Smooth muscle cell (in vitro differentiated cells): ENCODE measurements around the gene SMARCA4. TPM values are rescaled to one million over a fixed set of nuclear protein-coding genes. Genes with fewer than 3 reads are reported as not detected.

Experiments
- DNase-seq: peaks from one replicate; lab custom pipeline; 2025; ENCODE audit not compliant: unreplicated experiment; lab: John Stamatoyannopoulos, UW
- H2AFZ ChIP-seq: fragments of 200-600 bp; sonication (generic); 2 replicates; pipeline ENCODE4 v1.6.0; 2016; ENCODE audit warnings: antibody characterized with exemption, low read depth, mild to moderate bottlenecking
- H3F3A ChIP-seq: fragments of 200-600 bp; sonication (generic); 2 replicates; pipeline ENCODE4 v1.6.0; 2017; ENCODE audit warnings: antibody characterized with exemption, low read depth
- H3K27ac ChIP-seq: fragments of 200-600 bp; sonication (generic); 2 replicates; pipeline ENCODE4 v1.5.1; 2016; ENCODE audit warnings: low read depth, mild to moderate bottlenecking
- H3K27me3 ChIP-seq: fragments of 200-600 bp; sonication (generic); 2 replicates; pipeline ENCODE4 v1.6.1; 2016; ENCODE audit warnings: low read depth, mild to moderate bottlenecking
- H3K36me3 ChIP-seq: fragments of 200-600 bp; sonication (generic); 2 replicates; pipeline ENCODE4 v1.5.1; 2016; ENCODE audit warnings: low read depth
- H3K4me1 ChIP-seq: fragments of 200-600 bp; sonication (generic); 2 replicates; pipeline ENCODE4 v1.5.1; 2016; ENCODE audit warnings: low read depth
- H3K4me2 ChIP-seq: fragments of 200-600 bp; sonication (generic); 2 replicates; pipeline ENCODE4 v1.6.0; 2016; ENCODE audit warnings: mild to moderate bottlenecking
- H3K4me3 ChIP-seq: fragments of 200-600 bp; sonication (generic); 2 replicates; pipeline ENCODE4 v1.5.1; 2016; ENCODE audit warnings: mild to moderate bottlenecking
- H3K79me2 ChIP-seq: fragments of 200-600 bp; sonication (generic); 2 replicates; pipeline ENCODE4 v1.6.0; 2016; ENCODE audit warnings: low read depth, mild to moderate bottlenecking
- H3K9ac ChIP-seq: fragments of 200-600 bp; sonication (generic); 2 replicates; pipeline ENCODE4 v1.6.0; 2016; ENCODE audit warnings: low read depth
- H3K9me3 ChIP-seq: fragments of 200-600 bp; sonication (generic); replicated peaks from 2 replicates; pipeline ENCODE4 v1.5.1; 2016; ENCODE audit warnings: low read depth
- H4K20me1 ChIP-seq: fragments of 200-600 bp; sonication (generic); 2 replicates; pipeline ENCODE4 v1.6.0; 2016; ENCODE audit warnings: low read depth
- WGBS: methylation state at CpG from one replicate; pipeline ENCODE4 v1.1.7; 2016; ENCODE audit warnings: low lambda C conversion rate; 5-methylcytosine and 5-hydroxymethylcytosine counted together
- polyA plus RNA-seq: library from polyadenylated mRNA; unstranded; fragments of >200 nt; fragmentation: Nextera tagmentation; extraction: Ambion mirVana; gene quantifications from 2 replicates; pipeline ENCODE4 v1.2.1, GENCODE V29; 2016
- total RNA-seq: library from RNA; depleted of rRNA; stranded (reverse); fragments of >200 nt; gene quantifications from 2 replicates; pipeline ENCODE4 v1.2.3, GENCODE V29; 2014
- TF ChIP-seq, protein P1 (sequence below): fragments of 200-600 bp; sonication (generic); IDR thresholded peaks from 2 replicates; pipeline ENCODE4 v1.5.1; 2017; ENCODE audit warnings: borderline replicate concordance, mild to moderate bottlenecking, antibody characterized with exemption; ENCODE audit not compliant: insufficient read depth, poor library complexity, severe bottlenecking

SMARCA4 gene
- total and polyA plus RNA-seq, 2 experiments from 2014 or later = 59.6 to 100 TPM

DNA sequence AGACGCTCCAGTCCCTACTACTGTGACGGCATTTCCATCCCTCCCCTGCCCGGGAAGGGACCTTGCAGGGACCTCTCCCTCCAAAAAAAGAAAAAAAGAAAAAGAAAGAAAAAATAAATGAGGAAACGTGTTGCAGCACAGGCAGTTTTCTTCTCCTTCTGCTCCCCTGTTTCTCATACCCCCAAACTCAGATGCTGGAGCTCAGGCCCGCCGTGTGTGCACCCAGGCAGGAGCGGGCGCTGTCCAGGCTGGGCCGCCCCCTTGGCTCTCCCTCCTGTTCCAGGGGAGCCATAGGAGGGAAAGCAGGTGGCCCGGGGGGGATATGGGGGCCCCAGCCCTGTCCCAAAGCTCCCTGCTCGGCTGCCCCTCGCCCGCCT lies 38.2 kb upstream of the SMARCA4 start:
- H3K9me3 ChIP-seq = no peaks in the 10 kb centered on the region
- H3K27me3 ChIP-seq = no peaks in the 10 kb centered on the region
- H4K20me1 ChIP-seq = peaks cover 18% of the 10 kb centered on the region
- no peaks in the 10 kb centered on the region for H3F3A ChIP-seq
- peaks cover 13% of the 10 kb centered on the region for H3K79me2 ChIP-seq
- no peak overlapping the region for H3K27ac ChIP-seq
- peaks cover 3% of the 10 kb centered on the region for H3K4me1 ChIP-seq
- DNase-seq = no peak
- H3K4me3 ChIP-seq = no peak overlapping the region
- no peak overlapping the region for H3K4me2 ChIP-seq
- TF ChIP-seq, protein P1, sequence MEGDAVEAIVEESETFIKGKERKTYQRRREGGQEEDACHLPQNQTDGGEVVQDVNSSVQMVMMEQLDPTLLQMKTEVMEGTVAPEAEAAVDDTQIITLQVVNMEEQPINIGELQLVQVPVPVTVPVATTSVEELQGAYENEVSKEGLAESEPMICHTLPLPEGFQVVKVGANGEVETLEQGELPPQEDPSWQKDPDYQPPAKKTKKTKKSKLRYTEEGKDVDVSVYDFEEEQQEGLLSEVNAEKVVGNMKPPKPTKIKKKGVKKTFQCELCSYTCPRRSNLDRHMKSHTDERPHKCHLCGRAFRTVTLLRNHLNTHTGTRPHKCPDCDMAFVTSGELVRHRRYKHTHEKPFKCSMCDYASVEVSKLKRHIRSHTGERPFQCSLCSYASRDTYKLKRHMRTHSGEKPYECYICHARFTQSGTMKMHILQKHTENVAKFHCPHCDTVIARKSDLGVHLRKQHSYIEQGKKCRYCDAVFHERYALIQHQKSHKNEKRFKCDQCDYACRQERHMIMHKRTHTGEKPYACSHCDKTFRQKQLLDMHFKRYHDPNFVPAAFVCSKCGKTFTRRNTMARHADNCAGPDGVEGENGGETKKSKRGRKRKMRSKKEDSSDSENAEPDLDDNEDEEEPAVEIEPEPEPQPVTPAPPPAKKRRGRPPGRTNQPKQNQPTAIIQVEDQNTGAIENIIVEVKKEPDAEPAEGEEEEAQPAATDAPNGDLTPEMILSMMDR = no peak
- H3K36me3 ChIP-seq = no peaks in the 10 kb centered on the region
- H3K9ac ChIP-seq = no peak overlapping the region
- 97% methylated on average over 13 of the region's 13 CpGs for WGBS
- no peak overlapping the region for H2AFZ ChIP-seq

DNA sequence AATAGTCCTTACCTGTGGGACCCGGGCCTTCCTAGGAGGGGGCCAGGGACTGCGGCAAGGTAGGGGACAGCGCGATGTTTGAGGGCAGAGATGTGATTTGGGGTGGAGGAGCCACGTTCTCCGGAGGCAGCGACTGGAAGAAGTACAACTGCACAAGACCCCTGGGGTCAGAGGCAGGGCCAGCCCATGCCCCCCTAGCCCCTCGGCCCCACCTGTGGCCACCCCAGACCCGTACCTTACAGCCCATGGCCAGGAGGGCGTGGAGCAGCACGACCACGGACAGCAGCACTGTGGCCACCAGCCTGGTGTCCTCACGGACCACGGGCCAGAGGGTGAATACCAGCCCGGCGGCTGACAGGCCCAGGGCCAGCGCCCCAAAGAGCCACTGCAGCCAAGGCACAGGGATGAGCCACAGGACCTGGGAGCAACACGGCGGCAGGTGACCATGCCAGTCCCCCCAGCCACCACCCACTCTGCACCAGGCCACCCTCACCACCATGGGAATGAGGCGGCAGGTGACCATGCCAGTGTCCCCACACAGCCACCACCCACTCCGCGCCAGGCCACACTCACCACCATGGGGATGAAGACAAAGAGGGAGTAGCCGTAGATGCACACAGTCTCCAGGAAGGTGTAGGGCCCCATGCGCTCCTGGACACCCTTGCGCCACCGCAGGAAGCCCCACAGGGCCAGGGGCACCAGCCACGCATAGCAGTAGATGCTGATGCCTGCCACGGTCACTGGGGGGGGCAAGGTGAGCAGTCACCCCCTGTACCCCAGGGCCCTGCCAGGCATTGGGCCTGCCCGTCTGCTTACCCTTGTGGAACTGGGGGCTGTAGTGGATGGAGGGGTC lies 37.3 kb upstream of the SMARCA4 start:
- Histone ChIP-seq H4K20me1 (peaks cover 18% of the 10 kb centered on the region), H3K27me3 (no peaks in the 10 kb centered on the region), H3K27ac (no peak overlapping the region), H3K9ac (no peak overlapping the region), H2AFZ (no peak overlapping the region), H3K9me3 (no peaks in the 10 kb centered on the region), H3K79me2 (peaks cover 21% of the 10 kb centered on the region), H3K4me2 (no peak overlapping the region), H3F3A (no peaks in the 10 kb centered on the region), H3K36me3 (no peaks in the 10 kb centered on the region), H3K4me1 (peaks cover 8% of the 10 kb centered on the region), H3K4me3 (no peak overlapping the region)
- TF ChIP-seq, protein P1 = no peak
- no peak for DNase-seq
- WGBS = 97% methylated on average over 27 of the region's 29 CpGs

DNA sequence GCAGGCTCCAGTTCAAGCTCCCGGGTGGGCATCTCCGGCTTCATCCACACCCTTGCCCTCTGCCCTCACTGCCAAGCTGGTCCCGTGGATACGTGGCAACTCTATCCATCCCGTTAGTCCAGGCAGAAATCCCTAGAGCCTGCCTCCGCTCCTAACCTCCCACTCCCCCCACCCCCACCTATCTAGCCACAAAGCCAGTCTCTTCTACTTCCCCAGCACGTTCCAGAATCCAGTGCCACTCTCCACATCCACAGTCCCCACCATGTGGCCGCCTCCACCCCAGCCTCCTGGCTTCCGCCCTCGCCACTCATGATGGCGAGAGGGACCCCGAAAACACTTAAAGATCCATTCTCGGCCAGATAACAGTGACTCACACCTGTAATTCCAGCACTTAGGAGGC lies 36.2 kb upstream of the SMARCA4 start:
- Histone ChIP-seq H3F3A (no peaks in the 10 kb centered on the region), H3K4me2 (no peak overlapping the region), H3K9ac (no peak overlapping the region), H3K9me3 (no peaks in the 10 kb centered on the region), H3K4me1 (peaks cover 12% of the 10 kb centered on the region), H3K79me2 (peaks cover 31% of the 10 kb centered on the region), H2AFZ (no peak overlapping the region), H3K27ac (no peak overlapping the region), H3K4me3 (no peak overlapping the region), H3K27me3 (no peaks in the 10 kb centered on the region), H3K36me3 (no peaks in the 10 kb centered on the region), H4K20me1 (peaks cover 22% of the 10 kb centered on the region)
- TF ChIP-seq, protein P1 = no peak
- WGBS = 95% methylated on average over 13 of the region's 13 CpGs
- no peak for DNase-seq
